ENCODE measurements around the gene RGCC. TPM values are rescaled to one million over a fixed set of nuclear protein-coding genes. Genes with fewer than 3 reads are reported as not detected.
"Not testable (repeated sequence)": the region's sequence is repeated elsewhere in the genome, so short reads cannot be mapped to it uniquely, and the experiment has no call there.

RGCC gene
- total RNA-seq, 1 donor from 2014 or later: 0.77 TPM

DNA sequence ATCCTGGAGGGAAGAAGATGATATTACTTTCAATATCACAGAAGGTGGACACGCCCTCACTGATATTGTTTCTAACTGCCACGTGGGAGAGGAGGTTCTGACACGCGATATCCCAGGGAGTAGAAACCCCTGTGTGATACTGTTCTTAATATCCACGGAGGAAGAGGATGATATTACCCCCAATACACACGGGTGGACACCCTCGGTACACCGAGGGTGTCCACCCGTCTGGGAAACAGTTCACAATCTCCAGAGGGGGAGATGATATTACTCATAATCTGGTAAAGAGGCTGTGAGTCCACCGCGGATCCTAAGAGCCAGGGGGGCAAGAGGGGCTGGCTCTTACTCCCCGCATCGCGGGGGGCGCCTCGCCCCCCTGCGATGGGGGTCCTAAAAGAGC, 29.7 kb upstream of the RGCC start:
- no peak for DNase-seq (ENCODE audit: low spot score)
- no peak for TF ChIP-seq CTCF (IDR thresholded peaks at IDR 0.05; ENCODE audit: unreplicated experiment)
- no peaks in the 10 kb centered on the region for H3K4me1 Mint-ChIP-seq (ENCODE audit: unreplicated experiment)
- no peaks in the 10 kb centered on the region for H3K27me3 Mint-ChIP-seq (ENCODE audit: unreplicated experiment)
- H3K4me3 Mint-ChIP-seq (ENCODE audit: unreplicated experiment): no peak overlapping the region
- no peak overlapping the region for H3K27ac Mint-ChIP-seq (ENCODE audit: unreplicated experiment)
- H3K36me3 Mint-ChIP-seq (ENCODE audit: low read depth, unreplicated experiment): no peaks in the 10 kb centered on the region
- H3K9me3 Mint-ChIP-seq (ENCODE audit: unreplicated experiment): no peaks in the 10 kb centered on the region

DNA sequence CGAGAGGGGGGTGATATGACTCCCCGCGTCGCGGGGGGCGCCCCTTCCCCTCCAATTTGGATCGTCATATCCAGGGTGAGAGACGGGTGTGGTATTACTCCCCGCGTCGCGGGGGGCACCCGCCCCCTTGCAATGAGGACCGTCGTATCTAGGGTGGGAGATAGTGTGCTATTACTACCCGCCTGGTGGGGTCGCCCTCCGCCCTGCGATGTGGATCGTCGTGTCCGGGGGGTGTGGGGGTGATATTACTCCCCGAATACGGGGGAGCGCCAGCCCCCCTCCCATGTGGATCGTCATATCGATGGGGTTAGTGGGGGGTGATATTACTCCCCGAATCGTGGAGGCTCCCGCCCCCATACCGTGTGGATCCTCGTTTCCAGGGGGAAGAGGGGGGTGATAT, 29.2 kb upstream of the RGCC start:
- peak; percentile 35 for TF ChIP-seq CTCF (IDR thresholded peaks at IDR 0.05; ENCODE audit: unreplicated experiment)
- DNase-seq (ENCODE audit: low spot score): peak; percentile 16
- H3K4me3 Mint-ChIP-seq (ENCODE audit: unreplicated experiment): peak overlapping the region; percentile 42

DNA sequence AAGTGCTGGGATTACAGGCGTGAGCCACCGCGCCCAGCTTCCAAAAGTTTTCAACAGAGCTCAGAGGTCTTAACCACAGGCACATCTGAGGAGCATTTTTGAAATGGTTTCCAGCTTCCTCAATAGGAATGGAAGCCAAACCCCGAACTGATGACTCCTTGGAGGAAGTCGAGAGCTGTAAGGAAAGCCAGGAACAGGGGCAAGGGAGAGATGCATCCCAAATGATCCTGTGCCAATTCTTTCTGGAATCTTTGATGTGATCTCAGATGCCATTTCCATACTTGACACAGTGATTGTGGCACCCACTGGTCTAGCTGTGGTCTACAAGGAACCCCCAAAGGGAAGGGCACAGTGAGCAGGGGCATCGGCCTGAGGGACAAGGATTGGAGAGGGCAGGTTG, 23.3 kb upstream of the RGCC start:
- H3K27ac Mint-ChIP-seq (ENCODE audit: unreplicated experiment); H3K36me3 Mint-ChIP-seq (ENCODE audit: low read depth, unreplicated experiment); H3K4me3 Mint-ChIP-seq (ENCODE audit: unreplicated experiment); H3K27me3 Mint-ChIP-seq (ENCODE audit: unreplicated experiment); H3K4me1 Mint-ChIP-seq (ENCODE audit: unreplicated experiment); H3K9me3 Mint-ChIP-seq (ENCODE audit: unreplicated experiment); DNase-seq (ENCODE audit: low spot score): not testable (repeated sequence)

More for the DNA sequence above, 29.2 kb upstream of the RGCC start:
- Mint-ChIP-seq H3K4me1 (ENCODE audit: unreplicated experiment) (no peaks in the 10 kb centered on the region), H3K27ac (ENCODE audit: unreplicated experiment) (no peak overlapping the region), H3K36me3 (ENCODE audit: low read depth, unreplicated experiment) (no peaks in the 10 kb centered on the region), H3K27me3 (ENCODE audit: unreplicated experiment) (no peaks in the 10 kb centered on the region), H3K9me3 (ENCODE audit: unreplicated experiment) (no peaks in the 10 kb centered on the region)

DNA sequence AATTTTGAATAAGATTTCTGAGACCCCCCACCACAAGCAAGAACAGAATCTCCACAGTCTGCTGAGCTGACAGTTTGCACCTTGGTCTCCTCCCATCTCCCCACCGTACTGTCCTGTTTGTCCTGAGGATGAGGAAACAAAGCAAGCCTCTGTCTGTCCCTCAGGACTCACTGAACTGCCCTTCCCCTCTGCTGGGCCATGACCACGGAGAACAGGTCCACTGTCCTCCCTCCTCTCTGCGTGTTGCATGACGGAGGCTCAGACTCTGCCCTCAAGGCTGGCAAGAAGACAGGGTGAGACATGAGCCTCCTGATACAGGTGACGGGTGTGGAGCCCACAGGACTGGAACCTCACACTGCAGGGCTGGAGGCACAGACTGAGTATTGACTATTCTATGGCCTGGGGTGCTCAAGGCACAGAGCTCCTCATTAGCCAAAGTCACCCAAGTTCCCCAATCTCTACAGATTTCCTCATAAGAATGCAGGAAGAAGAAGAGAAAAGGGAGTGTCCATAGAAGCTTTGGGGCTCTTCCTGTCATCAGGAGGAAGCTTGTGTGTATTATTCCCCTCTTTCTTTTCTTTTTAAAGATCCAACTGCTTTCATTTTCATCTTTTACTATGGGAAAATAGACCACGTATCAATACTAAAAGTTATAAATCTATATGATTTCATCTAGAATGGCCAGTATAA, 22.4 kb upstream of the RGCC start:
- Mint-ChIP-seq H3K4me1 (ENCODE audit: unreplicated experiment) (no peaks in the 10 kb centered on the region), H3K4me3 (ENCODE audit: unreplicated experiment) (no peak overlapping the region), H3K36me3 (ENCODE audit: low read depth, unreplicated experiment) (no peaks in the 10 kb centered on the region), H3K9me3 (ENCODE audit: unreplicated experiment) (no peaks in the 10 kb centered on the region), H3K27me3 (ENCODE audit: unreplicated experiment) (no peaks in the 10 kb centered on the region), H3K27ac (ENCODE audit: unreplicated experiment) (no peak overlapping the region)
- DNase-seq (ENCODE audit: low spot score): no peak
- TF ChIP-seq CTCF (IDR thresholded peaks at IDR 0.05; ENCODE audit: unreplicated experiment): no peak

GRCh38 chr13:41443969-41444368, 13.4 kb upstream of the RGCC start:
- no peak for DNase-seq (ENCODE audit: low spot score)
- no peak for TF ChIP-seq CTCF (IDR thresholded peaks at IDR 0.05; ENCODE audit: unreplicated experiment)
- Mint-ChIP-seq H3K27me3 (ENCODE audit: unreplicated experiment) (no peaks in the 10 kb centered on the region), H3K4me3 (ENCODE audit: unreplicated experiment) (no peak overlapping the region), H3K27ac (ENCODE audit: unreplicated experiment) (no peak overlapping the region), H3K4me1 (ENCODE audit: unreplicated experiment) (no peaks in the 10 kb centered on the region), H3K36me3 (ENCODE audit: low read depth, unreplicated experiment) (no peaks in the 10 kb centered on the region), H3K9me3 (ENCODE audit: unreplicated experiment) (no peaks in the 10 kb centered on the region)

Measured in endothelial cell (in vitro differentiated cells).